Smooth muscle cell (in vitro differentiated cells): ENCODE data around the gene ZDHHC1. TPM values are rescaled to one million over a fixed set of nuclear protein-coding genes. Genes with fewer than 3 reads are reported as not detected.

Source experiments
- DNase-seq: peaks from one replicate; lab custom pipeline; 2025; ENCODE audit not compliant: unreplicated experiment; lab: John Stamatoyannopoulos, UW
- H2AFZ ChIP-seq: fragments of 200-600 bp; sonication (generic); 2 replicates; pipeline ENCODE4 v1.6.0; 2016; ENCODE audit warnings: antibody characterized with exemption, low read depth, mild to moderate bottlenecking
- H3F3A ChIP-seq: fragments of 200-600 bp; sonication (generic); 2 replicates; pipeline ENCODE4 v1.6.0; 2017; ENCODE audit warnings: antibody characterized with exemption, low read depth
- H3K27ac ChIP-seq: fragments of 200-600 bp; sonication (generic); 2 replicates; pipeline ENCODE4 v1.5.1; 2016; ENCODE audit warnings: low read depth, mild to moderate bottlenecking
- H3K27me3 ChIP-seq: fragments of 200-600 bp; sonication (generic); 2 replicates; pipeline ENCODE4 v1.6.1; 2016; ENCODE audit warnings: low read depth, mild to moderate bottlenecking
- H3K36me3 ChIP-seq: fragments of 200-600 bp; sonication (generic); 2 replicates; pipeline ENCODE4 v1.5.1; 2016; ENCODE audit warnings: low read depth
- H3K4me1 ChIP-seq: fragments of 200-600 bp; sonication (generic); 2 replicates; pipeline ENCODE4 v1.5.1; 2016; ENCODE audit warnings: low read depth
- H3K4me2 ChIP-seq: fragments of 200-600 bp; sonication (generic); 2 replicates; pipeline ENCODE4 v1.6.0; 2016; ENCODE audit warnings: mild to moderate bottlenecking
- H3K4me3 ChIP-seq: fragments of 200-600 bp; sonication (generic); 2 replicates; pipeline ENCODE4 v1.5.1; 2016; ENCODE audit warnings: mild to moderate bottlenecking
- H3K79me2 ChIP-seq: fragments of 200-600 bp; sonication (generic); 2 replicates; pipeline ENCODE4 v1.6.0; 2016; ENCODE audit warnings: low read depth, mild to moderate bottlenecking
- H3K9ac ChIP-seq: fragments of 200-600 bp; sonication (generic); 2 replicates; pipeline ENCODE4 v1.6.0; 2016; ENCODE audit warnings: low read depth
- H3K9me3 ChIP-seq: fragments of 200-600 bp; sonication (generic); replicated peaks from 2 replicates; pipeline ENCODE4 v1.5.1; 2016; ENCODE audit warnings: low read depth
- H4K20me1 ChIP-seq: fragments of 200-600 bp; sonication (generic); 2 replicates; pipeline ENCODE4 v1.6.0; 2016; ENCODE audit warnings: low read depth
- CTCF ChIP-seq: fragments of 200-600 bp; sonication (generic); IDR thresholded peaks from 2 replicates; pipeline ENCODE4 v1.5.1; 2017; ENCODE audit warnings: borderline replicate concordance, mild to moderate bottlenecking, antibody characterized with exemption; ENCODE audit not compliant: insufficient read depth, poor library complexity, severe bottlenecking
- WGBS: methylation state at CpG from one replicate; pipeline ENCODE4 v1.1.7; 2016; ENCODE audit warnings: low lambda C conversion rate; 5-methylcytosine and 5-hydroxymethylcytosine counted together
- polyA plus RNA-seq: library from polyadenylated mRNA; unstranded; fragments of >200 nt; fragmentation: Nextera tagmentation; extraction: Ambion mirVana; gene quantifications from 2 replicates; pipeline ENCODE4 v1.2.1, GENCODE V29; 2016
- total RNA-seq: library from RNA; depleted of rRNA; stranded (reverse); fragments of >200 nt; gene quantifications from 2 replicates; pipeline ENCODE4 v1.2.3, GENCODE V29; 2014

Gene ZDHHC1
- total and polyA plus RNA-seq, 2 experiments from 2014 or later, result 7.9 to 15.7 TPM

- WGBS, result 85% methylated on average over 5 of the region's 5 CpGs
- H2AFZ ChIP-seq, result no peak overlapping the region
- H3F3A ChIP-seq, result no peaks in the 10 kb centered on the region
- no peak overlapping the region for H3K9ac ChIP-seq
- no peak overlapping the region for H3K27ac ChIP-seq
- H3K27me3 ChIP-seq, result no peaks in the 10 kb centered on the region
- no peaks in the 10 kb centered on the region for H3K4me1 ChIP-seq
- peaks cover 23% of the 10 kb centered on the region for H3K79me2 ChIP-seq
- no peak overlapping the region for H3K4me2 ChIP-seq
- peaks cover 100% of the 10 kb centered on the region for H4K20me1 ChIP-seq
- no peaks in the 10 kb centered on the region for H3K36me3 ChIP-seq
- no peak for DNase-seq
- H3K4me3 ChIP-seq, result no peak overlapping the region
- no peak for TF ChIP-seq CTCF
- H3K9me3 ChIP-seq, result no peaks in the 10 kb centered on the region
These were observed 43.9 kb upstream of the ZDHHC1 start for GRCh38 chr16:67460168-67460567.

- Histone ChIP-seq H3K27me3 (no peaks in the 10 kb centered on the region), H2AFZ (no peak overlapping the region), H3K79me2 (peaks cover 21% of the 10 kb centered on the region), H4K20me1 (peaks cover 100% of the 10 kb centered on the region), H3F3A (no peaks in the 10 kb centered on the region), H3K27ac (no peak overlapping the region), H3K4me3 (no peak overlapping the region), H3K9me3 (no peaks in the 10 kb centered on the region), H3K4me2 (no peak overlapping the region), H3K9ac (no peak overlapping the region), H3K4me1 (no peaks in the 10 kb centered on the region), H3K36me3 (no peaks in the 10 kb centered on the region)
- no peak for DNase-seq
- WGBS, result 100% methylated on average over 3 of the region's 3 CpGs
- TF ChIP-seq CTCF, result no peak
These were observed 43.5 kb upstream of the ZDHHC1 start for GRCh38 chr16:67459861-67460150.

GRCh38 chr16:67459066-67459860, 43.0 kb upstream of the ZDHHC1 start:
- TF ChIP-seq CTCF, result no peak
- Histone ChIP-seq H3K4me1 (no peaks in the 10 kb centered on the region), H3K9me3 (no peaks in the 10 kb centered on the region), H4K20me1 (peaks cover 100% of the 10 kb centered on the region), H3K79me2 (peaks cover 20% of the 10 kb centered on the region), H3K27ac (no peak overlapping the region), H3K4me2 (no peak overlapping the region), H3K9ac (no peak overlapping the region), H3K36me3 (no peaks in the 10 kb centered on the region), H3K4me3 (no peak overlapping the region), H2AFZ (no peak overlapping the region), H3K27me3 (no peaks in the 10 kb centered on the region), H3F3A (no peaks in the 10 kb centered on the region)
- WGBS, result 81% methylated on average over 7 of the region's 7 CpGs
- no peak for DNase-seq

- no peak for TF ChIP-seq CTCF
- H3K9me3 ChIP-seq, result no peaks in the 10 kb centered on the region
- H3K4me3 ChIP-seq, result no peak overlapping the region
- H3K4me2 ChIP-seq, result no peak overlapping the region
- H3K79me2 ChIP-seq, result peaks cover 14% of the 10 kb centered on the region
- H3K27ac ChIP-seq, result no peak overlapping the region
- H2AFZ ChIP-seq, result no peak overlapping the region
- WGBS, result 77% methylated on average over 6 of the region's 6 CpGs
- H3K4me1 ChIP-seq, result no peaks in the 10 kb centered on the region
- peaks cover 100% of the 10 kb centered on the region for H4K20me1 ChIP-seq
- H3K9ac ChIP-seq, result no peak overlapping the region
- no peaks in the 10 kb centered on the region for H3F3A ChIP-seq
- H3K27me3 ChIP-seq, result no peaks in the 10 kb centered on the region
- H3K36me3 ChIP-seq, result no peaks in the 10 kb centered on the region
- DNase-seq, result no peak
These were observed 41.9 kb upstream of the ZDHHC1 start for GRCh38 chr16:67458121-67458641.
